Stimulated activated naive CD4-positive, alpha-beta T cell (primary cell): Measurements from ENCODE around the gene CRNKL1.

Source experiments
- DNase-seq, 6 experiments: peaks; one replicate each; lab custom pipeline; 2025; lab: John Stamatoyannopoulos, UW

CRNKL1 gene

DNA sequence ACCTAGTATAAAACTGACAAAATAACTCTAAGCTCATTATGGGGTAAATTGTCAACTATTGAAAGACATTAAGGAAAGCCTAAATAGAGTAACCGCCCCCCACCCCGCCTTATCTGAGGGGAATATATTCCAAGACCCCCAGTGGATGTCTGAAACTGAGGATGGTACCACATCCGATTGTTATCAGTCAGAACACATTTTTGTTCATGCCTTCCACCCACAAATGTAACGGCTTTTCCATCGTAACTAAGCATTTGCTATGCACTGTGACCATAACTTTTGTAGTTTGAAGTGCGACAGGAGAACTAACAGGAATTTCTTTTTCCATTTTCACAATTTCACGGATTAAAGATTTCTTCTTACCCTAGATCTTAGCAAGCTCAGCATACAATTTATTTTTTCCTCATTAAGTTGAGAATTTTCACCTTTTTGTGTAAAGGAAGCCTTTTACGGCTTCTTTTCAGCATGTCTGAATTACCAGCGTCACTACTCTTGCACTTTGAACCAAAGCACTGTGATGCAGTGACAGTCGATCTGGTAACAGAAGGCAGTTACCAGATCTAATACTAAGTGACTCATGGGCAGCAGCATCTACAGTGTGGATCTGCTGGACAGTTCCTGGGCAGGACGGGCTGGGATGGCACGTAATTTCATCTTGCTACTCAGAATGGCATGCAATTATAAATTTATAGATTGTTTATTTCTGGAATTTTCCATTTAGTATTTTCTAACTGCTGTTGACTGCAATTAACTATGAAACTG lies 11.9 kb upstream of the CRNKL1 start:
- DNase-seq, result no peak

GRCh38 chr20:20060234-20060998 lies 8.2 kb upstream of the CRNKL1 start:
- DNase-seq, result no peak

DNA sequence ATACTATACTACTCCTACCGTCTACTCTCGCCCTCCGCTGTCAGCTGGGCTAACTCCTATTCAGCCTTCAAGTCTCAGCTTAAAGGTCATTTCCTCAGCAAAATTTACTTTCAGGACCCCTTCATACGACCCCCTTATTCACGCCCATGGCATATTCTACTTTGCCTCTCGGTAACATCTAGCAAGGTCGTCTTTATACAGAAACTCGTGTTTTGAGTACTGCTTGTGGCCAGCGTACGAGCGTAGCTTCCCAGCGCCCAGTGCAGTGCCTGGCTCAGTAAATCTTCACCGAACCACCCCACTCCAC lies 546 bp downstream of the CRNKL1 start:
- DNase-seq, result no peak

- DNase-seq, result no peak
These were observed 12.4 kb downstream of the CRNKL1 start for GRCh38 chr20:20039752-20040387.

DNA sequence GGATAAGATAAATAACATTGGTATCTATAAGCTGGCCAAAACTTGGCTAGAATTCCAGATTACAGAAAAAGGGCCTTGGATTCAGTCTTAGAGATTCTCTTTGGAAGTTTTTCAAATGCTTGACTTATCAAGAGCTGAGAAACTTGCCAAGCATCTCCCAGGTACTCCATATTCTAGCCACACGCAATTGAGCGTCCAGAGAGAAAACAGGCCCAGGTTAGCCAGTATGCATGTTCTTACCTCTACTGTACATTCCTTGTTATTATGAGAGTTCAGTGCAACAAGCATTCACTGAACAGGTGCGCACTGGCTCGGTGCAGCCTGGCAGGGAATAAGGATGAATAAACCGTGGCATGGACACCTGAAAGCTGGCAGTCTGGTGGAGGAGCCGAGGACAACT lies 13.7 kb downstream of the CRNKL1 start:
- DNase-seq, result no peak

- no peak for DNase-seq
These were observed 14.3 kb downstream of the CRNKL1 start for GRCh38 chr20:20037960-20038359.

DNA sequence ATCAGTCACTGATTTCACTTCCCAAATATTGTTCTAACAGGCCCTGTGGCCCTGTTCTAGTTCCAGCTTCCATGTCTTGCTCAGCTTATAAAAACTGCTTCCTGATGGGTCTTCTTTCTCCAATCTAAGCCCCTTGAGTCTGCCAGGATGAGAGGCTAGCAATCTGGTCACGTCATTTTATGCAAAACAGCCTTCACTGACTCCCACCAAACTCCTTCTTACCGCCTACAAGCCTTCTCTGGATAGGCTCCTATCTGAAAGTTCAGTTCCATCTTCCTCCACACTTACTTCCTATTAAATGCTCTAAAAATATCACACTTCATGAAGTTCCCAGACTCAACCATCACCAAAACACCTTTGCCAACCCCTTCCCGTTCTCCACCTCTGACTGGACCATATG lies 15.5 kb downstream of the CRNKL1 start:
- no peak for DNase-seq

GRCh38 chr20:20034486-20034885 lies 17.8 kb downstream of the CRNKL1 start:
- no peak for DNase-seq

- no peak for DNase-seq
These were observed 20.5 kb downstream of the CRNKL1 start for GRCh38 chr20:20031790-20032189.

- DNase-seq, result no peak
These were observed 25.0 kb downstream of the CRNKL1 start for GRCh38 chr20:20027284-20027683.

DNA sequence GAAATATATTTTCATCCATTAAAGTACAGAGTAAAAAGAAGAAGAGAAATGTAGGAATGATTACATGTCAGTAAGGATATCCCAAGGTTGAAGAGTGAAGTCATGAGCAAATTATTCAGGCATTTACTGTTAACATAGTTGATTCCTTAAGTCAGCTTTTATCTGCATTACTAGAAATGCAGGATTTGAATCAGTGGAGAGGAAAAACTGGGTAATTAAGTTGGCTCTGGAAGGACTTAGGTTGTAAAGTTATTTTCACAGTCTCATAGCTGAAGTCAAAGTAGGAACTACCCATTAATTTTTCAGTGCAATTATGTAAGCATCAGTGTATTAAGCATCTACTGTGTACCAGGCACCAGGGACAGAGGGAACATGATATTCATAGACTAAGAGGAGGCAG lies 27.3 kb downstream of the CRNKL1 start:
- DNase-seq, result no peak

- no peak for DNase-seq
These were observed 28.9 kb downstream of the CRNKL1 start for GRCh38 chr20:20023395-20023794.

DNA sequence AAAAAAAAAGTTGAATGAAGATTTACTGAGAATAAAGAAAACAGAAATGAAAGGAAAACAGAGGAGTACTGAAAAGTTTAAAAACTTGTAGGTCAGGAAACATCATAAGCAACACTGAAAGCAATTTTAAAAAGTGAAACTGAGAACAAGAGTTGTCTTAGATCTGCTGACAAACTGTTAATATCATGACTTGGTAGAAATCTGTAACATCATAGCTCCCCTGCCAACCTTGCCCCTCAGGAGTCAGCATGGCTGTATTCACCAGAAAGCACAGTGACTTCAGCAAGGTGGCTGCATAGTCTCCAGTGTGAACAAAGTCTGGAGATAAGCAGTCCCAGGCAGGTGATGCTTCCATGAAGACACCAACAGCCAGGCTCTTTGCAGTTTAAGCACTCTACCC lies 29.8 kb downstream of the CRNKL1 start:
- DNase-seq, result no peak

DNA sequence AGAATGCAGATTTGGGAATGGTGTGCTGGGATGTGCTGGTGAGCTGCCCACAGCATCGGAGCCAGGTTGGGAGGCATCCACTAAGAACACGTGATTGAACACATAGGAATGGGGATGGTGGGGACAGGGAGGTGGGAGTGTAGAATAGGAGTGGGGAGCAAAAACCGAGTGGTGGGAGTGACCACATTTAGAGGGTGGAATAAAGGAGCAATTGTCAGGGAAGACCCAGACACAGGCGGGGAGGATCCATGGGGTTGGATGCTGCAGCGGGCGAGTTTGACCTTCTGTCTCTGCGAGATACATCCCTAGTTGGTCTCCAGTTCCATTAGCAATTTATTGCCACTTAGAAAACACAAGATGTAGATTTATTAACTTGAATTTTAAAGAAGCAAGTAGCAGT lies 30.4 kb downstream of the CRNKL1 start:
- no peak for DNase-seq

DNA sequence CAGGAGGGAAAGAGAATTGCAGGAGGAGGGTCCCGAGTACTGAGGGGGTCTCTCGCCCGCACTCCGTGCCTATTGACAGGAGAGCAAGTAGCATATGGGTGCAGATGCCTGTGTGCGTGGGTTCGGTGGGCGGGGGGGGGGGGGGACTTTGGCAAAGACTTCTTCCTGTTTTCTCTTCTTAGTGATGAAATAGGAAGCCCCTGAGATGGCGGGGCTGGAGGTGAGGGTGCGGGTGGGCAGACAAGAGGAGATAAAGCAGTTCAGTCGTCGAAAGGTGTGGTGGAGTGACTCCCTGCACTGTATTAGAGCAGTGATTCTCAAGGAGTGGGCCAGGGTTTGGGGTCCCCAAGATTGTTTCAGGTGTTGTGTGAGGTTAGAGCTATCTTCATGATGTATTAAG lies 31.4 kb downstream of the CRNKL1 start:
- DNase-seq, result no peak

- DNase-seq, result no peak
These were observed 33.1 kb downstream of the CRNKL1 start for GRCh38 chr20:20019123-20019522.

- DNase-seq, result no peak
These were observed 33.9 kb downstream of the CRNKL1 start for GRCh38 chr20:20018366-20018765.

DNA sequence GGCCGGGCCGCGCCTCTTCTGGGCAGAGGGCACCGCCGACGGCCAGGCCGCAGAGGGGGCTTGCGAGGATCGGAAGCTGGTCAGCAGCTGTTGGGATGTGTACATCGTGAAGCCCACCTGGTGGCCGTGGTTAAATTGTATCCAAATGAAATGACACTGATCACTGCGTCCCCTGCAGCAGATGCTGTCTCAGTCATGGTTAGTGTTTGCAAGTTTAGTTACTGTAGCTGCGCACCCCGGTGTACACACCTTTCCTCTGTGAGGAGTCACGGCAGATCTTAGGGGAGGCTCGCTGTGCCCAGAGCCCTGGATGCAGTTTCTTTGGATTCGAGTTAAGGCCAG lies 34.5 kb downstream of the CRNKL1 start:
- peak in 2 of 6 experiments; percentile 23 to 48 for DNase-seq

GRCh38 chr20:20017001-20017843 lies 35.0 kb downstream of the CRNKL1 start, which contains the start of gene NAA20:
Gene NAA20 (plus strand): TSS chr20:20017362. CDS start chr20:20017397, 35 bp downstream.
- peak; percentile 81 to 87 (median 85) for DNase-seq

DNA sequence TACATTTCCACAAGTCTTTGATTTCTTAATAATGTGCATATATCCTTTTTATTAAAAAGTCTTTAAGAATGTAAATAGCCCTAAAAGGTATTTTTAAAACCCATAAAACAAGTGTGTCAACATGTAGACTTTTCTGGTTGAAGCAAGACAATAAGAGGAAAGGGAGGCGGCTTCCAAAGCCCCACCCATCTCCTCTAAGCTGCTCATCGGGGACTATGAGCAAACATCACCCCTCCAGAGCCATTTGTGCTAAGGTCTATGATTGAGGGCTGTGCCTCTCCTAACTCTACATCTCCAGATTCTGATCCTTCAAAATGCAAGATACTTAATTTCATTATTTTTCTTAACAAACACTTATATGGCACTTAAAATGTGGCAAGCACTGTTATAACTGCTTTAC lies 37.6 kb downstream of the CRNKL1 start:
- DNase-seq, result peak in 2 of 6 experiments; percentile 5 to 26

GRCh38 chr20:20012541-20012940 lies 39.7 kb downstream of the CRNKL1 start:
- DNase-seq, result no peak
